Fibroblast of villous mesenchyme (primary cell): ENCODE measurements around the gene TMEM129. TPM values are rescaled to one million over a fixed set of nuclear protein-coding genes. Genes with fewer than 3 reads are reported as not detected.

ENCODE experiments used
- DNase-seq: peaks from one replicate; pipeline ENCODE4 v3.0.0-alpha.2; 2010; ENCODE audit warnings: low read depth
- H3K4me3 ChIP-seq: 2 replicates; pipeline ENCODE4 v1.5.1; 2011; ENCODE audit warnings: low read depth, mild to moderate bottlenecking, low read length
- CTCF ChIP-seq: IDR thresholded peaks from 2 replicates; pipeline ENCODE4 v1.5.1; 2012; ENCODE audit warnings: low read depth, mild to moderate bottlenecking, low read length; ENCODE audit not compliant: insufficient read depth
- total RNA-seq: library from RNA; depleted of rRNA; stranded (reverse); fragments of >200 nt; gene quantifications from 2 replicates; pipeline ENCODE4 v1.2.3, GENCODE V29; 2012

TMEM129 gene
- total RNA-seq, 1 donor = 31.1 TPM

DNA sequence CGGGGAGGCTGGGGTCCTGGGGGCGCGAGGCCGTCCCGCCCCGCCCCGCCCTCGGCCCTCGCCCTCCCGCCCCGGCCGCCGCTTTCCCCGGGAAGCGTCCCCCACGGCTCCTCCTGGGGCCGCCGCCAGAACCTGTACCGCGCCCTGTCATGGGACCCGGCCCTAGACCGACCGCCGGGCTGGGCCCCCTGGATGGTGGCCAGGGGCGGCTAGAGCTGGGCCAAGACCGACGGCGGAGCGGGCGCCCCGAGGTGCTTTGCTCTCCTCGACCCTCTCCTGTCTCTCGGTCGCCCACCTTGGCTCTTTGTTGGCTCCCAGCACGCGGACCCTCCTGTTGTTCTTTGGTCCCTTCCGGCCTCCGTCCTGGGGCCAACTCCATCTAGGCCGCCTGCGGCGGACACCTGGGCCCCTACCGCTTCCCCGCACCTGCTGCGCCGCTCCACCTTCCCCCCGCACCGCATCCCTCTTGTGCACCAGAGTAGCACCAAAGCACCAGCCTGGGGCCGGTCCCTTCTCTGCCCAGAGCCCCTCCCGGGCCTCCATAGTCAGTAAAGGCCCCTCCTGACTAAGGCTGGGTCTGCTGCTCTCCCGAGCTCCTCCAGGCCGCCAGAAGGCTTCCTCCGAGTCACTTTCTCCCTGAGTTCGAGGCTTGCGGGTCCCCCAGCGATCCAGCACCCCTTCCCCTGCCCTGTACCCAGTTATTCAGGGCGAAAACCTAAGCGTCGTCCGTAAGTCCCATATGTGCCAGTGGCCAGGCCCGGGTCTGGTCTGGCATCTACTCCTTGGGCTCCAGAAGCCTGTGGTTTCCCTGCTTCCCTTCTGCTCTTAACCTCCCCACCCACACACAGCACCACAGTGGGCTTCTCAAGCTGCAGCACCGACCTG is 785 bp upstream of the TMEM129 start:
- TF ChIP-seq CTCF = no peak
- no peak for DNase-seq
- peak overlapping the region; percentile 65 for H3K4me3 ChIP-seq

- no peak for TF ChIP-seq CTCF
- peak; percentile 50 for DNase-seq
- H3K4me3 ChIP-seq = peak overlapping the region; percentile 71
Observed at GRCh38 chr4:1720163-1720983, 750 bp downstream of the TMEM129 start.

GRCh38 chr4:1718095-1718850 is 2.9 kb downstream of the TMEM129 start:
- DNase-seq = no peak

GRCh38 chr4:1717129-1718094 is 3.7 kb downstream of the TMEM129 start:
- H3K4me3 ChIP-seq = no peak overlapping the region
- no peak for TF ChIP-seq CTCF
- DNase-seq = no peak

More at GRCh38 chr4:1718095-1718850, 2.9 kb downstream of the TMEM129 start:
- no peak overlapping the region for H3K4me3 ChIP-seq
- TF ChIP-seq CTCF = no peak

DNA sequence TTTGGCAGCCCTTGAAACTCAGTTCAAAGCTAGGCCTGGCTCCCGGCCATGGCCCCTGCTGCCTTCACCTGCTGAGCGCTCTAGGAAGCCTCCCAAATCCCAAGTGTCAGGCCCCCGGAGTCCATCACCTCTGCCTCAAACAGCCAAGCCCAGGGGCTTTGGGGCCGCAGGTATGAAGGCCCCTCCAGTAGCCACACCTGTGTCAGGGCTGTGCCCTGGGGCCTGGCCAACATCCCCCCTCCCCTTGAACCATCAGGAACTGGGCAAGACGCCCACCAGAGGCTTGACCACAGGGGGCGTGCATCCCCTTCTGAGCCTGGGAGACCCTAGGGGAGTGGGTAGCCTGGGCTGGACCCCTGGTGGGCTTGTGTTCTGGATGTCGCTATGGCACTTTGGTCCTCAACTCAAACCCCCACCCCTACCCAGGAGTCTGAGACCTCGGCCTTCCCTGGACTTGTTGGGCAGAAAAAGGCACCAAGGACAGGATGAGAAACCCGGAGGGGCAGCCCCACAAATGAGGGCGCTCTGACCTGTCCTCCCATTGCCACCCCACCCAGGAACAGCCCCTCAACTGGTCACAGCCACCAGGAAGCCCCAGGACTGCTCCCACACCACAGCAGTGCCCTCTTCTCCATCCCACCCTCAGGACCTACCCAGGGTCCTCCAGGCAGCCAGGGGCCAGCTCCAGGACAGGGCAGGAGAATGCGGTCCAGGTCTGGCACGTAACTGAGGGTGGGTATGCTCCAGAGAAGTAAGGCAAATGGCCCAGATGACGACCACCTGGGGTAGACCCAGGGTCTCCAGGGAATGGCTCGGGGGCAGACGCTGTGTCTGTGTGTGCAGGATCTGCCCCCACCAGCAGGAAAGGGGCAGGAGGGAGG is 4.8 kb downstream of the TMEM129 start:
- H3K4me3 ChIP-seq = no peak overlapping the region
- no peak for DNase-seq
- no peak for TF ChIP-seq CTCF
